ENCODE measurements around the gene VAPA.

DNA sequence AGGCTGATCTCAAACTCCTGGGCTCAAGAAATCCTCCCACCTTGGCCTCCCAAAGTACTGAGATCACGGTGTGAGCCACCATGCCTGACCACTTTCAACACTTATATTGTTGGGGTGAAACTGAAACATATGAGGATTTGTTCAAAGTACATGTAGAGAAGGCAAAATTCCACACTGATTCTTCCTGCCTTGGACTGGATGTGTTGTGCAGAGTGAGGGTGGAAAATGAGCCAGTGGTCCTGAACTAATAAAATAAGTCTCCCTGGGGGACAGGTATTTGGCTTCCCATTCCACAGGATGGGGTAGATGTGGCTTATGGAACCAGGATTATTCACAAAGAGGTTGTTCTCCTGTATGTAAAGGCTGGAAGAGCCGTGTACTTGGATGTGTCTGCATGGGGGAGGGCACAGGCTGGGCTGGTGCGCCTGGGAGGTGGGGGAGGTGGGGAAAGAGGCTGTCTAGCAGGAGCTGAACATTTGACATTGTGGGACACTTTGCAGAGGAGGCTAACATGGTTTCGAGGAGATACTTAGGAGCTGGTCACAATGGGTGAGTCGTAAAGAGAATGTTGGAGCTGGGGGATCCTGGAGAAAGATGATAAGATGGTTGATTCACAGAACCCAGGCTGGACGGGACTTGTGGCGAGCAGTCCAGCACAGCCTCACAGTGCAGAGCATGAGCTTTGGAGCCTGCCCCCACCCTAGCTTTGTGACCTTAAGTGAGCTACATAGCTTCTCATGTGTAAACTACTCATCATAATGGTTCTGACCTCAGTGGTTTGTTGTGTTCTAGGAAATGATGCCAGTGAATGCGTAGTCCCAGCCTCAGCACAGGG, 28.4 kb upstream of the VAPA start, which contains the start of gene TXNDC2:
- no peak for TF ChIP-seq EZH2 (IDR thresholded peaks at IDR 0.05; ENCODE audit: borderline replicate concordance, insufficient read depth, low read depth, low read length, poor library complexity, severe bottlenecking)
- TF ChIP-seq CTCF (IDR thresholded peaks at IDR 0.05), result no peak

Data from B cell (primary cell).